SW480 (cell line): Measurements from ENCODE around the gene BRD1.
"Not testable (repeated sequence)": the region's sequence is repeated elsewhere in the genome, so short reads cannot be mapped to it uniquely, and the experiment has no call there.

Experiments used
- DNase-seq: peaks from one replicate; pipeline ENCODE4 v3.0.0-alpha.2; 2016; ENCODE audit warnings: low spot score

BRD1 gene

GRCh38 chr22:49783036-49783746, 44.5 kb downstream of the BRD1 start:
- DNase-seq: no peak

- not testable (repeated sequence) for DNase-seq
Measured at GRCh38 chr22:49781886-49782285, 45.8 kb downstream of the BRD1 start.

- DNase-seq: no peak
Measured at GRCh38 chr22:49781289-49781782, 46.3 kb downstream of the BRD1 start.

GRCh38 chr22:49780698-49781288, 46.9 kb downstream of the BRD1 start:
- no peak for DNase-seq

- DNase-seq: no peak
Measured at GRCh38 chr22:49779853-49780697, 47.6 kb downstream of the BRD1 start.

DNA sequence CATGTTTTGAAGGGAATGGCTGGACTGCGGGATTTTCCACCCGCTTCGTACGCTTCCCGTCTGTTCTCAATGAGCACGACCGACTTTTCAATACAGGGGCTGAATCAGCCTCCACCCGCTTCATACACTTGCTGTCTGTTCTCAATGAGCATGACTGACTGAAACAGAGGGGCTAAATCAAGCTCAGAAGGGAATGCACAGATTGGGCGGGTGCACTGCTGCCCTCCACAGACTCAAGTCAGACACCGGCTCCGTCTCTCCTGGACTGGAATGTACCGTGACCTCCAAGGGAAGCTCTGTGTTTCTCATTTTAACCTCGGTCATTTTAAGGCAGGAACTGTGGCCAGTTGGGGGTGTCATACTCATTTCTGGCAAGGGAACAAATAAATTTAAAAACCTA, 48.5 kb downstream of the BRD1 start:
- no peak for DNase-seq

- DNase-seq: no peak
Measured at GRCh38 chr22:49777569-49778249, 50.0 kb downstream of the BRD1 start.

DNA sequence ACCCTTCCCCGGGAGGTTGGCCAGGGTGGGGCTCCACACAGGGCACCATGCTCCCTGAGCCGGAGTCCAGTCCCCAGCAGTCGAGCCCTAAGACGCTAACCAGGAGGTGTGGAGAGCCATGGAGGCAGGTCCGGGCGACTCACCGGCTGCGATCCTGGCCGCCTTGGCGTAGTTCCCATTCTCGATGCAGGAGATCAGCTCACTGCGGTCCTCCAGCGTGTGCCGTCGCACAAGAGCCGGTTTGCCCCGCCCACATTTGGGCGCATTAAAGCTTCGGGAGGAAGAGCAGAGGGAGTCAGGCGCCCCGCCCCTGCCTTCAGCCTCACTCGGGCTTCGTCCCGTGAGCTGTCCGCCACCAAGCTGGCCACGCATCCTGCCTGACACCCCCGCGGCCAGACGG, 50.8 kb downstream of the BRD1 start:
- DNase-seq: no peak

- DNase-seq: no peak
Measured at GRCh38 chr22:49775867-49776511, 51.7 kb downstream of the BRD1 start.

GRCh38 chr22:49775191-49775866, 52.3 kb downstream of the BRD1 start:
- DNase-seq: no peak

GRCh38 chr22:49774499-49775151, 53.0 kb downstream of the BRD1 start:
- DNase-seq: no peak

DNA sequence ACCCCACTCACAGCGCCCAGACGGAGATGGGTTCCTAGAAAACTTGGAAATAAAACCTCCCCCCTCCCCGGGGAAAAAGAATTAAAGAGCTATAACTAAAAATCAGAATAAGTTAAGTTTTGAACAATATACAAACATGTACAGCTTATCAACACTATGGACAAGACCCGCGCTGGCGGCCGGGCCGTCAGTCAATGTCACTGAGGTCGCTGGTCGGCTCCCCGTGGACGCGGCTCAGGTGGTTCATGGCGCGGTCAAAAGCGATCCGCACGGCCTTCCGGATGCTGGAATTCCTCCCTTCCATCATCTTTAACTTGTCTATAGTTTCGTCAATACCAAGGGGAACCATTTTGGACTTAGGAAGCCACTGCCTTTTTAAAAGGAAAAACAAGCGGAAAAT, 53.6 kb downstream of the BRD1 start:
- no peak for DNase-seq

DNA sequence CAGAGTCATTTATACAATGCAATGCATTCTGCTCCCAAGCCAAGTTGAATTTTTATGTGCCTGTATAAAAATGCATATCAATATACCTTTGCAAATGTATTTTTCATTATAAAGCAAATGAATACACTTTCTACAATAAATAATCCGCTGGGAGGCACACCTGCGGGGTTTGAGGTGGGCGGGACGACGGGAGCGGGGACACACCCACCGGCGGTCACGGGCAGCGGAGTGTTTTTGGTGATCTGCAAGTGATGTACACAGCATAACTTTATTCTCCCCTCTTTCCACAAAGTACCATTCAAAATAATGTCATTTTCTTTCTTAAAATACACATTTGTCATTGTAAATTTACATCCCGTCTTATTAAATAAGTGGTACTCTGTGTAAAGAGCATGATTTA, 54.1 kb downstream of the BRD1 start:
- no peak for DNase-seq

DNA sequence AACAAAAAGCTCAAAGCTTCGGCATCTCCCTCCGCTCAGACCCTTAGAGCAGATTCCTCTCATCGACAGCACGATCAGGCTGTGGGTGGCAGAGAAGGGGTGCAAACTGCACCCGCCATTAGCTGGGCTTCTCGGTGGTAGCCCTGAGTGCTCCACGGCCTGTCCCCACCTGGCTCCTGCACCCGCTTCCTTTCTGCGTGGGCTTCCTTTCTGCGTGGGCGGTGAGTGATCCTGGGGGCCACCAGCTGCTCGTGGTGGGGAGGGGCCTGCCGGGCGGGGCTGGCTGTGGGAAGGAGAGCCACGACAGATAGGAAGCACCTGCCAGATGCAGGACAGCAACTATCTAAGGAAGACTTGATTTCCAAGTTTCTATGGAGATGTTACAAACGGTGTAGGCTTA, 55.0 kb downstream of the BRD1 start:
- DNase-seq: no peak

GRCh38 chr22:49771266-49772065, 56.2 kb downstream of the BRD1 start:
- no peak for DNase-seq

DNA sequence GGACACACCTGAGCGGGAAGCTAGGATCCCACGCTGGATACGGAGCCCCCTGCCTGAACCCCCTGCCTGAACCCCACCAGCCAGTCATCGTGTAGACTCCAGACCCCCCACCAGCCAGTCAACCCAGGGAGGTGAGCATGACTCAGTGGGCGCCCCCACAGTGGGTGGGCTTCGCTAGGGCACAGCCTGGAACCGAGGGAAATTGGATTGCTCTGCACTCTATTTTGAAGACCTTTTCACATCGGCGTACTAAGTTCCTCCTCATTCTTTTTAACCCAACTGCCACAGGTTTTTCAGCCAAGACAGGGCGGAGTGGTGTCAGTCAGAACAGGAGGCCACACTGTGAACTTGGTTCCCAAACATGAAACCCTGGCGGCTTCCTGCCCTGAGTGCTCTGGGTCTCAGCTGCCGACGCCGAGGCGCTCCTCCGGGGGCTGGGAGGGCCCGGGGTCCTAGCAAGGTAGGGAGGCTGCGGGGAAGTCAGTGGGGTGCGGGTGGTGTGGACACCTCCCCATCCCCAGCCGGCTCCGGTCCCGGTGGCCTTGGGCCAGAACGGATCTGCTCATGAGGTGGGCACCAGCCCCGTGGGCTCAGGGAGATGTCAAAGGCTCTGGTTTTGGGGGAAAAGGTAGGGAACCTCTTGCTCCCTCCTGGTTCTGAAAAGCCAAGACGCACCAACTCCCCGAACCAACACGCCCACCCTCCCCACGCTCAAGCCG, 57.0 kb downstream of the BRD1 start:
- no peak for DNase-seq

GRCh38 chr22:49769691-49770546, 57.8 kb downstream of the BRD1 start:
- DNase-seq: no peak
